Subcutaneous abdominal adipose tissue (tissue), 5 donors: ENCODE measurements around the gene RSPH9.

ENCODE experiments used
- H3K27ac ChIP-seq: one replicate; pipeline ENCODE4 v1.7.0; 2013; ENCODE audit warnings: low read depth, mild to moderate bottlenecking, inconsistent platforms, low read length, moderate library complexity
- H3K27me3 ChIP-seq, 5 donors: one replicate each; pipeline ENCODE4 v1.7.0; 2013; ENCODE audit warnings: low read length in 5 of 5, inconsistent platforms in 1 of 5; ENCODE audit not compliant: control insufficient read depth in 5 of 5, insufficient read depth in 4 of 5
- H3K36me3 ChIP-seq, 5 donors: one replicate each; pipeline ENCODE4 v1.7.0; 2013; ENCODE audit warnings: low read length in 5 of 5; ENCODE audit not compliant: control insufficient read depth in 5 of 5, insufficient read depth in 5 of 5
- H3K4me1 ChIP-seq, 5 donors: one replicate each; pipeline ENCODE4 v1.7.0; 2013; ENCODE audit warnings: low read length in 5 of 5, mild to moderate bottlenecking in 3 of 5, moderate library complexity in 1 of 5; ENCODE audit not compliant: control insufficient read depth in 5 of 5, insufficient read depth in 5 of 5
- H3K4me3 ChIP-seq, 5 donors: one replicate each; pipeline ENCODE4 v1.7.0; 2013; ENCODE audit warnings: low read length in 5 of 5, low read depth in 1 of 5
- H3K9ac ChIP-seq, 5 donors: one replicate each; pipeline ENCODE4 v1.7.0; 2013; ENCODE audit warnings: low read length in 5 of 5, mild to moderate bottlenecking in 4 of 5, moderate library complexity in 3 of 5
- H3K9me3 ChIP-seq, 5 donors: one replicate each; pipeline ENCODE4 v1.7.0; 2013; ENCODE audit warnings: low read length in 5 of 5; ENCODE audit not compliant: control insufficient read depth in 5 of 5
- donor health status: healthy.
- donor health status: healthy.
- donor health status: healthy.
- donor health status: healthy.
- donor health status: healthy.

The RSPH9 gene, protein sequence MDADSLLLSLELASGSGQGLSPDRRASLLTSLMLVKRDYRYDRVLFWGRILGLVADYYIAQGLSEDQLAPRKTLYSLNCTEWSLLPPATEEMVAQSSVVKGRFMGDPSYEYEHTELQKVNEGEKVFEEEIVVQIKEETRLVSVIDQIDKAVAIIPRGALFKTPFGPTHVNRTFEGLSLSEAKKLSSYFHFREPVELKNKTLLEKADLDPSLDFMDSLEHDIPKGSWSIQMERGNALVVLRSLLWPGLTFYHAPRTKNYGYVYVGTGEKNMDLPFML

DNA sequence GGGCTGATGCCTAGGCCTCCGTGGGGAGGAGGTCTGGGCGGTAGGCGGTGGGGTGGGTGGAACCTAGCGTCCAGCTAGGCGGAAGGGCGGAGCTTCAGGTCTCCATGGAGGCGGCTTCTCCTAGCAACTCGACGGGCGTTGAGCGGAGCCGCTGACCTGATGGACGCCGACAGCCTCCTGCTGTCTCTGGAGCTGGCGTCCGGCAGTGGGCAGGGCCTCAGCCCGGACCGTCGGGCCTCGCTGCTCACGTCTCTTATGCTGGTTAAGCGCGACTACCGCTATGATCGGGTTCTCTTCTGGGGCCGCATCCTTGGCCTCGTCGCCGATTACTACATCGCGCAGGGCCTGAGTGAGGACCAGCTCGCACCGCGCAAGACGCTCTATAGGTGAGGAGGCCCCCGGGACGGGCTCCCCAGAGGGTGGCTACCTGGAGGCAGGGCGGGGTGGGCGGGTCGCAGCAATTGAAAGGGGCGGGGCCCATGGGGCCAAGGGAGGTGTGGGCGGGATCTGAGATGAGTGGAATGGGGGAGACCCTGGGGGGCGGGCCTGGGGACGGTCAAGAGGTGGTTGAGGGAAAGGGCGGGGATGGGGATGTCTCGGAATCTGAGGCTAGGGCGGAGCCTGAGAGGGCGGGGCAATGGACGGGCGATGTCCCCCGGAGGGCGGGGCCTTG is at the start of gene RSPH9:
Gene RSPH9, plus strand, starts transcription at position 97 of the 673 bp plus-strand sequence. Its CDS starts 63 bp downstream, at position 160.
- H3K9me3 ChIP-seq: no peaks in the 10 kb centered on the region
- H3K27me3 ChIP-seq: no peaks in the 10 kb centered on the region
- peaks cover 6 to 23% (median 11%) of the 10 kb centered on the region in 5 donors for H3K36me3 ChIP-seq
- peak within 1 kb of the TSS in 1 of 5 donors; percentile 37 for H3K9ac ChIP-seq
- H3K4me1 ChIP-seq: peaks cover 2 to 12% (median 9%) of the 10 kb centered on the region in 5 donors
- H3K4me3 ChIP-seq: peak within 1 kb of the TSS in 4 of 5 donors; percentile 56 to 68 (median 62)
- H3K27ac ChIP-seq: no peak within 1 kb of the TSS

GRCh38 chr6:43600595-43600994 is 44.2 kb upstream of the RSPH9 start:
- H3K27ac ChIP-seq: no peak overlapping the region
- no peaks in the 10 kb centered on the region for H3K27me3 ChIP-seq
- H3K4me1 ChIP-seq: no peaks in the 10 kb centered on the region
- peaks cover 18 to 49% (median 32%) of the 10 kb centered on the region in 5 donors for H3K36me3 ChIP-seq
- H3K4me3 ChIP-seq: no peak overlapping the region
- H3K9ac ChIP-seq: peak overlapping the region in 1 of 5 donors; percentile 32
- no peaks in the 10 kb centered on the region for H3K9me3 ChIP-seq

DNA sequence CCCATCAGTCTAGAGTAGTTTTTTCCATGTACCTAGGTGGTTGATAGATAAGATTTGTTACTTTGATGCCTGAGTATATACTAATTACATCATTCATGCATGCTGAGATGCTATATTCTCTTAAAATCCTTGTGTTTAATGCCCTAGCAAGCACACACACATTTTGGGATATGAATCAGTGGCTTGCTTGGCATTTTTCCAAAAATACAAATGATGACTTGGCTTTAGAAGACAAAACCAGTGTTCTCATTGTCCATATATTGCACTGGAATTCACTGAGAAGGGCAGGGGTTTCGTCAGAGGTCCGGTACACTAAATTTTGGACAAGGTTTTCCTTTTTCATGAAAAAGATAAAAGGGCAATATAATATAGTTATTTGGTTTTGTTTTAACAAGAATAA is 40.7 kb upstream of the RSPH9 start:
- no peak overlapping the region for H3K27ac ChIP-seq
- H3K4me1 ChIP-seq: peaks cover 0 to 4% (median 0%) of the 10 kb centered on the region in 5 donors
- H3K9me3 ChIP-seq: no peaks in the 10 kb centered on the region
- H3K27me3 ChIP-seq: no peaks in the 10 kb centered on the region
- H3K4me3 ChIP-seq: no peak overlapping the region
- peaks cover 14 to 45% (median 29%) of the 10 kb centered on the region in 5 donors for H3K36me3 ChIP-seq
- H3K9ac ChIP-seq: peak overlapping the region in 1 of 5 donors; percentile 7

DNA sequence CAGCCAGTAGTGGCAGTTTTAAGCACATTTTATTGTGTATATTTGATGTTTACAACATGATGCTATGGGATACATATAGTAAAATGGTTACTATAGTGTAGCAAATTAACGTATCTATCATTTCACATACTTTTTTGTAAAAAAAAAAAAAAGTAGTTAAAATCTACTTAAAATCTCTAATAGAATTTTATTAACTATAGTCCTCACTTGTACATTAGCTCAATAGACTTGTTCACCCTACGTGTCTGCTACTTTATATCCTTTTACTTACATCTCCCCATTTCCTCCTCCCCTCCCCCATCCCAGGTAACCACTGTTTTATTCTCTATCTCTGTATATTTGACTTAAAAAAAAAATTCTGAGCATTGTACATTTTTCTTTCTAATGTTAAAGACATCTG is 38.8 kb upstream of the RSPH9 start:
- H3K9ac ChIP-seq: no peak overlapping the region
- peaks cover 15 to 48% (median 34%) of the 10 kb centered on the region in 5 donors for H3K36me3 ChIP-seq
- no peaks in the 10 kb centered on the region for H3K9me3 ChIP-seq
- peaks cover 0 to 4% (median 0%) of the 10 kb centered on the region in 5 donors for H3K4me1 ChIP-seq
- H3K27me3 ChIP-seq: no peaks in the 10 kb centered on the region
- no peak overlapping the region for H3K27ac ChIP-seq
- H3K4me3 ChIP-seq: no peak overlapping the region

DNA sequence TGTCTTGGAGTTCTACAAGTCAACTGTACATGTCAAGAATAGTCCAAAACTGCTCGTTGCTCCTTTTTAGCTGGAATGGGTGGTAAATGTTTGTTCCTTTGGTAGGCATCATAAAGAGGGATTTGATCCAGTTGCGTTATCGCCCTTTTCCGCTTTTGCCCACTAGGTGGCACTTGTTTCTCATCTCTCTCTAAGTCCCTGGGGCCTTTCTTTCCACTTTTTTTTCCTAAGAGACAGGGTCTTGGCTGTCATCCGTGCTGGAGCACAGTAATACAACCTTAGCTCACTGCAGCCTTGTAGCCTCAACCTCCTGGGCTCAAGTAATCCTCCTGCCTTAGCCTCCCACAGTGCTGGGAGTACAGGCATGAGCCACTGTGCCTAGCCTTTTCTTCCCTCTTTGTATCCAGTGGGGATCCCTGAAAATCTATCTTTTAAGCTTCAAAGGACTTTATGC is 36.5 kb upstream of the RSPH9 start:
- Histone ChIP-seq H3K27ac (no peak overlapping the region), H3K9ac (no peak overlapping the region), H3K9me3 (no peaks in the 10 kb centered on the region), H3K4me1 (peaks cover 0 to 4% (median 0%) of the 10 kb centered on the region in 5 donors), H3K4me3 (no peak overlapping the region), H3K27me3 (no peaks in the 10 kb centered on the region), H3K36me3 (peaks cover 13 to 37% (median 28%) of the 10 kb centered on the region in 5 donors)

- H3K9me3 ChIP-seq: no peaks in the 10 kb centered on the region
- no peak overlapping the region for H3K9ac ChIP-seq
- no peaks in the 10 kb centered on the region for H3K27me3 ChIP-seq
- no peak overlapping the region for H3K4me3 ChIP-seq
- H3K36me3 ChIP-seq: peaks cover 18 to 38% (median 28%) of the 10 kb centered on the region in 5 donors
- H3K27ac ChIP-seq: no peak overlapping the region
- peaks cover 0 to 4% (median 0%) of the 10 kb centered on the region in 5 donors for H3K4me1 ChIP-seq
Observed at GRCh38 chr6:43608807-43609206, 36.0 kb upstream of the RSPH9 start.

- Histone ChIP-seq H3K36me3 (peaks cover 23 to 40% (median 28%) of the 10 kb centered on the region in 5 donors), H3K4me1 (peaks cover 0 to 4% (median 0%) of the 10 kb centered on the region in 5 donors), H3K9ac (no peak overlapping the region), H3K27me3 (no peaks in the 10 kb centered on the region), H3K4me3 (no peak overlapping the region), H3K27ac (no peak overlapping the region), H3K9me3 (no peaks in the 10 kb centered on the region)
Observed at GRCh38 chr6:43609402-43609801, 35.4 kb upstream of the RSPH9 start.

DNA sequence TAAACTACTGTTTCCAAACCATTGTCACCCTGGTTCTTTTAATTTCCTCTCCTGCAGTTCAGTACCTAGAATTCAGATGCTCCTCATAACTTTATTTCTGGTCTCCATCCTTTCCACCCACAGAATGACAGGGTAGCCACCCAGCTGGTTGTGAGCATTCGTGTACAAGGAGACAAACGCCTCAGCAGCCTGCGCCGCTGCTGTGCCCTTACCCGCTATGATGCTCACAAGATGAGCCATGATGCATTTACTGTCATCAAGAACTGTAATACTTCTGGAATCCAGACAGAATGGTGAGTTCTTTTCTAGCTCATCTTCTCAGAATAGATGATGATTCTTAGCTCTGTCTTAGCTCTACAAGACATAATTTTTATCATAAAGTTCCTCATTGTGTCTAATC is 34.4 kb upstream of the RSPH9 start:
- no peak overlapping the region for H3K9ac ChIP-seq
- H3K4me1 ChIP-seq: peaks cover 0 to 4% (median 0%) of the 10 kb centered on the region in 5 donors
- H3K4me3 ChIP-seq: no peak overlapping the region
- peaks cover 15 to 33% (median 22%) of the 10 kb centered on the region in 5 donors for H3K36me3 ChIP-seq
- no peaks in the 10 kb centered on the region for H3K27me3 ChIP-seq
- H3K9me3 ChIP-seq: no peaks in the 10 kb centered on the region
- H3K27ac ChIP-seq: no peak overlapping the region

GRCh38 chr6:43613721-43614395 is 31.0 kb upstream of the RSPH9 start:
- Histone ChIP-seq H3K4me1 (no peaks in the 10 kb centered on the region), H3K36me3 (peaks cover 15 to 30% (median 20%) of the 10 kb centered on the region in 5 donors), H3K9me3 (no peaks in the 10 kb centered on the region), H3K9ac (no peak overlapping the region), H3K27ac (no peak overlapping the region), H3K4me3 (no peak overlapping the region), H3K27me3 (no peaks in the 10 kb centered on the region)

- H3K9ac ChIP-seq: no peak overlapping the region
- H3K36me3 ChIP-seq: peaks cover 16 to 34% (median 22%) of the 10 kb centered on the region in 5 donors
- H3K27me3 ChIP-seq: no peaks in the 10 kb centered on the region
- no peak overlapping the region for H3K4me3 ChIP-seq
- no peaks in the 10 kb centered on the region for H3K9me3 ChIP-seq
- H3K27ac ChIP-seq: no peak overlapping the region
- no peaks in the 10 kb centered on the region for H3K4me1 ChIP-seq
Observed at GRCh38 chr6:43614396-43614730, 30.5 kb upstream of the RSPH9 start.
